Esophagus muscularis mucosa (tissue), 3 donors: ENCODE results near the gene MUC4.

Source experiments
- POLR2A ChIP-seq: fragments of 450-650 bp; IDR thresholded peaks from one replicate; pipeline ENCODE4 v1.6.1; 2017; ENCODE audit warnings: antibody characterized with exemption, moderate library complexity, mild to moderate bottlenecking, low read depth
- POLR2AphosphoS5 ChIP-seq, 2 donors: sonication (generic); formaldehyde crosslinking; IDR thresholded peaks; one replicate each; pipeline ENCODE4 v1.6.1; 2017; ENCODE audit warnings: antibody characterized with exemption in 2 of 2
- TF ChIP-seq, protein P1 (sequence below), 3 experiments: fragments of 200-600 bp in 2 of 3; fragments of 450-650 bp in 1 of 3; sonication (generic) in 2 of 3; IDR thresholded peaks; one replicate each; pipeline ENCODE4 v1.5.1; 2017 to 2019; ENCODE audit warnings: antibody characterized with exemption in 3 of 3, mild to moderate bottlenecking in 2 of 3, moderate library complexity in 1 of 3

DNA sequence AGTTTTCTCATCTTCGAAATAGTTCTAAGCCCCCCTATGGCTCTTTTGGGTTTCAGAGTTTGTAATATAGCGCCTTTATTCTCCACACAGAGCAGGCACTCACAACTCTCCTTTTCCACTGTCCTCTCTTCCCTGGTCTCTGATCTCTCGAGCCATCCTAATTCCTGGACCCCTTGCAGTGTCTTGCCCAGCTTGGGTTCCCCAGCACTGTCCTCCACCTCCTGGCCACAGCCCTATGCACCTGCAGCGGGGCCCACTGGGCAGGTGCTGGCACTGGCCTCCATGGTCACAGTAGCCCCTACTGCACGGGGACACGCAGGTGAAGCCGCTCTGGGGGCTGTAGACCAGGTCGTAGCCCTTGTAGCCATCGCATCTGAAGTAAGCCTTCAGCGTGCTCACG lies 63.1 kb downstream of the MUC4 start:
- TF ChIP-seq, protein P1, sequence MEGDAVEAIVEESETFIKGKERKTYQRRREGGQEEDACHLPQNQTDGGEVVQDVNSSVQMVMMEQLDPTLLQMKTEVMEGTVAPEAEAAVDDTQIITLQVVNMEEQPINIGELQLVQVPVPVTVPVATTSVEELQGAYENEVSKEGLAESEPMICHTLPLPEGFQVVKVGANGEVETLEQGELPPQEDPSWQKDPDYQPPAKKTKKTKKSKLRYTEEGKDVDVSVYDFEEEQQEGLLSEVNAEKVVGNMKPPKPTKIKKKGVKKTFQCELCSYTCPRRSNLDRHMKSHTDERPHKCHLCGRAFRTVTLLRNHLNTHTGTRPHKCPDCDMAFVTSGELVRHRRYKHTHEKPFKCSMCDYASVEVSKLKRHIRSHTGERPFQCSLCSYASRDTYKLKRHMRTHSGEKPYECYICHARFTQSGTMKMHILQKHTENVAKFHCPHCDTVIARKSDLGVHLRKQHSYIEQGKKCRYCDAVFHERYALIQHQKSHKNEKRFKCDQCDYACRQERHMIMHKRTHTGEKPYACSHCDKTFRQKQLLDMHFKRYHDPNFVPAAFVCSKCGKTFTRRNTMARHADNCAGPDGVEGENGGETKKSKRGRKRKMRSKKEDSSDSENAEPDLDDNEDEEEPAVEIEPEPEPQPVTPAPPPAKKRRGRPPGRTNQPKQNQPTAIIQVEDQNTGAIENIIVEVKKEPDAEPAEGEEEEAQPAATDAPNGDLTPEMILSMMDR (IDR thresholded peaks at IDR 0.05) = no peak
- TF ChIP-seq POLR2A = no peak
- TF ChIP-seq POLR2AphosphoS5 (IDR thresholded peaks at IDR 0.05) = no peak
